ENCODE data around the gene MTMR3. TPM values are rescaled to one million over a fixed set of nuclear protein-coding genes. Genes with fewer than 3 reads are reported as not detected.
A peak's percentile ranks its signal among the peaks of the same experiment; 100 is the strongest.
"Not testable (repeated sequence)": the region's sequence is repeated elsewhere in the genome, so short reads cannot be mapped to it uniquely, and the experiment has no call there.

The MTMR3 gene
- total RNA-seq, 1 donor from 2014 or later = 41.0 TPM

GRCh38 chr22:30057375-30057774 is 174.4 kb downstream of the MTMR3 start:
- Histone ChIP-seq H3K9ac (ENCODE audit: low read length) (no peak overlapping the region), H3K4me3 (ENCODE audit: insufficient read depth, low read depth, low read length) (no peak overlapping the region), H3K9me3 (ENCODE audit: insufficient read depth, low read depth, low read length) (no peaks in the 10 kb centered on the region), H3K4me1 (ENCODE audit: insufficient read depth, low read length) (no peaks in the 10 kb centered on the region), H4K20me1 (ENCODE audit: insufficient read depth, low read length) (no peaks in the 10 kb centered on the region), H3K79me2 (ENCODE audit: insufficient read depth, low read length) (no peaks in the 10 kb centered on the region), H3K4me2 (ENCODE audit: low read length) (no peak overlapping the region), H2AFZ (ENCODE audit: low read depth, low read length) (no peak overlapping the region), H3K36me3 (ENCODE audit: insufficient read depth, low read length) (no peaks in the 10 kb centered on the region), H3K27ac (ENCODE audit: low read depth, low read length) (no peak overlapping the region), H3K27me3 (ENCODE audit: insufficient read depth, low read length) (no peaks in the 10 kb centered on the region)
- TF ChIP-seq, protein P1, sequence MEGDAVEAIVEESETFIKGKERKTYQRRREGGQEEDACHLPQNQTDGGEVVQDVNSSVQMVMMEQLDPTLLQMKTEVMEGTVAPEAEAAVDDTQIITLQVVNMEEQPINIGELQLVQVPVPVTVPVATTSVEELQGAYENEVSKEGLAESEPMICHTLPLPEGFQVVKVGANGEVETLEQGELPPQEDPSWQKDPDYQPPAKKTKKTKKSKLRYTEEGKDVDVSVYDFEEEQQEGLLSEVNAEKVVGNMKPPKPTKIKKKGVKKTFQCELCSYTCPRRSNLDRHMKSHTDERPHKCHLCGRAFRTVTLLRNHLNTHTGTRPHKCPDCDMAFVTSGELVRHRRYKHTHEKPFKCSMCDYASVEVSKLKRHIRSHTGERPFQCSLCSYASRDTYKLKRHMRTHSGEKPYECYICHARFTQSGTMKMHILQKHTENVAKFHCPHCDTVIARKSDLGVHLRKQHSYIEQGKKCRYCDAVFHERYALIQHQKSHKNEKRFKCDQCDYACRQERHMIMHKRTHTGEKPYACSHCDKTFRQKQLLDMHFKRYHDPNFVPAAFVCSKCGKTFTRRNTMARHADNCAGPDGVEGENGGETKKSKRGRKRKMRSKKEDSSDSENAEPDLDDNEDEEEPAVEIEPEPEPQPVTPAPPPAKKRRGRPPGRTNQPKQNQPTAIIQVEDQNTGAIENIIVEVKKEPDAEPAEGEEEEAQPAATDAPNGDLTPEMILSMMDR (IDR thresholded peaks at IDR 0.05; ENCODE audit: insufficient read depth, low read depth, low read length) = no peak
- no peak for TF ChIP-seq EZH2 (IDR thresholded peaks at IDR 0.05; ENCODE audit: insufficient read depth, low read length)
- FAIRE-seq (no peak), DNase-seq (ENCODE audit: low read depth) (no peak)
- Mint-ChIP-seq H3K4me1 (ENCODE audit: low read depth, unreplicated experiment) (no peaks in the 10 kb centered on the region), H3K9me3 (ENCODE audit: unreplicated experiment) (peaks cover 15% of the 10 kb centered on the region), H3K36me3 (ENCODE audit: low read depth, unreplicated experiment) (no peaks in the 10 kb centered on the region), H3K4me3 (ENCODE audit: unreplicated experiment) (no peak overlapping the region), H3K27me3 (ENCODE audit: low read depth, unreplicated experiment) (no peaks in the 10 kb centered on the region), H3K27ac (ENCODE audit: unreplicated experiment) (no peak overlapping the region)

GRCh38 chr22:30059346-30060020 is 176.5 kb downstream of the MTMR3 start:
- H3K27me3 ChIP-seq (ENCODE audit: insufficient read depth, low read length); H3K27ac Mint-ChIP-seq (ENCODE audit: unreplicated experiment); H3K36me3 ChIP-seq (ENCODE audit: insufficient read depth, low read length); H3K79me2 ChIP-seq (ENCODE audit: insufficient read depth, low read length); H3K4me1 ChIP-seq (ENCODE audit: insufficient read depth, low read length); H3K27me3 Mint-ChIP-seq (ENCODE audit: low read depth, unreplicated experiment); H3K4me3 Mint-ChIP-seq (ENCODE audit: unreplicated experiment); H3K4me2 ChIP-seq (ENCODE audit: low read length); H3K4me1 Mint-ChIP-seq (ENCODE audit: low read depth, unreplicated experiment); DNase-seq (ENCODE audit: low read depth); H3K4me3 ChIP-seq (ENCODE audit: insufficient read depth, low read depth, low read length); H2AFZ ChIP-seq (ENCODE audit: low read depth, low read length); H4K20me1 ChIP-seq (ENCODE audit: insufficient read depth, low read length); H3K27ac ChIP-seq (ENCODE audit: low read depth, low read length); H3K36me3 Mint-ChIP-seq (ENCODE audit: low read depth, unreplicated experiment); H3K9ac ChIP-seq (ENCODE audit: low read length); H3K9me3 ChIP-seq (ENCODE audit: insufficient read depth, low read depth, low read length): not testable (repeated sequence)
- FAIRE-seq = peak; percentile 50
- peaks cover 20% of the 10 kb centered on the region for H3K9me3 Mint-ChIP-seq (ENCODE audit: unreplicated experiment)

- H3K4me1 Mint-ChIP-seq (ENCODE audit: low read depth, unreplicated experiment); H3K27me3 Mint-ChIP-seq (ENCODE audit: low read depth, unreplicated experiment); H3K79me2 ChIP-seq (ENCODE audit: insufficient read depth, low read length); H3K36me3 ChIP-seq (ENCODE audit: insufficient read depth, low read length); H3K27ac ChIP-seq (ENCODE audit: low read depth, low read length); H3K4me3 ChIP-seq (ENCODE audit: insufficient read depth, low read depth, low read length); FAIRE-seq; H4K20me1 ChIP-seq (ENCODE audit: insufficient read depth, low read length); H3K4me1 ChIP-seq (ENCODE audit: insufficient read depth, low read length); H3K36me3 Mint-ChIP-seq (ENCODE audit: low read depth, unreplicated experiment); DNase-seq (ENCODE audit: low read depth); H3K9ac ChIP-seq (ENCODE audit: low read length); H3K9me3 ChIP-seq (ENCODE audit: insufficient read depth, low read depth, low read length); H3K27me3 ChIP-seq (ENCODE audit: insufficient read depth, low read length); H3K4me3 Mint-ChIP-seq (ENCODE audit: unreplicated experiment); H3K4me2 ChIP-seq (ENCODE audit: low read length); H3K27ac Mint-ChIP-seq (ENCODE audit: unreplicated experiment); H2AFZ ChIP-seq (ENCODE audit: low read depth, low read length): not testable (repeated sequence)
- H3K9me3 Mint-ChIP-seq (ENCODE audit: unreplicated experiment) = peaks cover 23% of the 10 kb centered on the region
Observed at GRCh38 chr22:30061094-30061493, 178.1 kb downstream of the MTMR3 start.
